Tibial artery (tissue), 4 donors: ENCODE measurements around the gene TRIM65.
"Not testable (repeated sequence)": the region's sequence is repeated elsewhere in the genome, so short reads cannot be mapped to it uniquely, and the experiment has no call there.

Experiments used
- DNase-seq, 2 donors: peaks; one replicate each; pipeline ENCODE4 v3.0.0-alpha.2; 2019
- H3K27ac ChIP-seq, 2 donors: fragments of 200-600 bp; sonication (generic) in 1 of 2; 1 replicate in 1 of 2; 2 replicates in 1 of 2; pipeline ENCODE4 v1.5.1; 2018 to 2019; ENCODE audit warnings: mild to moderate bottlenecking in 1 of 2
- H3K27me3 ChIP-seq, 2 donors: fragments of 200-600 bp; sonication (generic) in 1 of 2; one replicate each; pipeline versions ENCODE4 v1.5.1 to v1.6.0; 2016 to 2019
- H3K36me3 ChIP-seq, 3 donors: fragments of 200-600 bp; sonication (generic) in 2 of 3; one replicate each; pipeline ENCODE4 v1.5.1; 2016 to 2019; ENCODE audit warnings: mild to moderate bottlenecking in 2 of 3
- H3K4me1 ChIP-seq, 4 donors: fragments of 200-600 bp; sonication (generic) in 2 of 4; 1 replicate in 3 of 4; 2 replicates in 1 of 4; pipeline ENCODE4 v1.5.1; 2016 to 2019
- H3K4me3 ChIP-seq, 2 donors: fragments of 200-600 bp; sonication (generic) in 1 of 2; 1 replicate in 1 of 2; 2 replicates in 1 of 2; pipeline ENCODE4 v1.5.1; 2018 to 2019; ENCODE audit warnings: mild to moderate bottlenecking in 2 of 2
- H3K9me3 ChIP-seq, 3 donors: fragments of 200-600 bp; sonication (generic) in 1 of 3; one replicate each; pipeline ENCODE4 v1.5.1; 2016 to 2019
- intact Hi-C: fragments of 100-400 bp; cut with DNase I; formaldehyde crosslinking; loops from one replicate; pipeline ENCODE4 v1.15.0; 2023; ENCODE audit warnings: low total_unique reads
- TF ChIP-seq, protein P1 (sequence below), 2 experiments: fragments of 200-600 bp in 1 of 2; fragments of 450-650 bp in 1 of 2; IDR thresholded peaks; one replicate each; pipeline ENCODE4 v1.5.1; 2017 to 2019; ENCODE audit warnings: antibody characterized with exemption in 2 of 2, mild to moderate bottlenecking in 1 of 2, moderate library complexity in 1 of 2

Gene TRIM65

DNA sequence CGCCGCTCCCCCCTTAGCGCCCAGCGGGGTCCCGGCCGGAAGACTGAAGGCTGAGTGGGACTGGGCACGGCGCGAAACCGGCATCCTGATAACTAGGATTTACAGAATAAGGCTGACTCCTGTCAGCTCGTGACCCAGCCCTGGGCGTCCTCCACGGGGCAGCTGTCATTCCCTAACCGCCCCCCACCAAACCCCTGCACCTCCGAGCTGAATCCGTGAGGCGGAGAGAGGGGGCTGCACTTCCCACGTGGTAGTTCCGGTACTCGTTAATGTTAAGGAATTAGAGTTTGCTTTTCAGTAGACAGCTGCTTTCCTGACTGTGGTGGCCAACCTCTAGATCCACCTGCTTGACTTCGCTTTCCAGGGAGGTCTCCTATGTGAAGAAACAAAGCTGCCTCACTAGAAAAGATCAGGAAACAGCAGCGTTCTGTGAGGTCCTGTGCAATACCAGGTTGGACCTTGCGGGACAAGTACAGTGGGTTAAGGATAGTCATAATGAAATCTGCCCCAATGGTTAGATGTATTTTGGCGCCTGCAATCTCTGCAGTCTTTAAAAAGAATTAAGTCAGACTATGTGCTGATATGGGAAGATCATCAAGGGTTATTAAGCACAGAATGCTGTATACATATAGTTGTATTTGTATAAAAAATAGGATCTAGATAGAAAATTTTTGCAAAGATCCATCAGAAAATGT is 40.5 kb downstream of the TRIM65 start:
- no peaks in the 10 kb centered on the region for H3K9me3 ChIP-seq
- H3K4me1 ChIP-seq, result peaks cover 0 to 40% (median 24%) of the 10 kb centered on the region in 4 donors
- H3K4me3 ChIP-seq, result peak overlapping the region; percentile 60 to 95
- intact Hi-C loops, result no loop called here
- H3K27me3 ChIP-seq, result no peaks in the 10 kb centered on the region
- peak; percentile 65 to 71 for DNase-seq
- TF ChIP-seq, protein P1, sequence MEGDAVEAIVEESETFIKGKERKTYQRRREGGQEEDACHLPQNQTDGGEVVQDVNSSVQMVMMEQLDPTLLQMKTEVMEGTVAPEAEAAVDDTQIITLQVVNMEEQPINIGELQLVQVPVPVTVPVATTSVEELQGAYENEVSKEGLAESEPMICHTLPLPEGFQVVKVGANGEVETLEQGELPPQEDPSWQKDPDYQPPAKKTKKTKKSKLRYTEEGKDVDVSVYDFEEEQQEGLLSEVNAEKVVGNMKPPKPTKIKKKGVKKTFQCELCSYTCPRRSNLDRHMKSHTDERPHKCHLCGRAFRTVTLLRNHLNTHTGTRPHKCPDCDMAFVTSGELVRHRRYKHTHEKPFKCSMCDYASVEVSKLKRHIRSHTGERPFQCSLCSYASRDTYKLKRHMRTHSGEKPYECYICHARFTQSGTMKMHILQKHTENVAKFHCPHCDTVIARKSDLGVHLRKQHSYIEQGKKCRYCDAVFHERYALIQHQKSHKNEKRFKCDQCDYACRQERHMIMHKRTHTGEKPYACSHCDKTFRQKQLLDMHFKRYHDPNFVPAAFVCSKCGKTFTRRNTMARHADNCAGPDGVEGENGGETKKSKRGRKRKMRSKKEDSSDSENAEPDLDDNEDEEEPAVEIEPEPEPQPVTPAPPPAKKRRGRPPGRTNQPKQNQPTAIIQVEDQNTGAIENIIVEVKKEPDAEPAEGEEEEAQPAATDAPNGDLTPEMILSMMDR (IDR thresholded peaks at IDR 0.05), result no peak
- H3K27ac ChIP-seq, result peak overlapping the region; percentile 91 to 100
- peaks cover 5 to 14% (median 11%) of the 10 kb centered on the region in 3 donors for H3K36me3 ChIP-seq

DNA sequence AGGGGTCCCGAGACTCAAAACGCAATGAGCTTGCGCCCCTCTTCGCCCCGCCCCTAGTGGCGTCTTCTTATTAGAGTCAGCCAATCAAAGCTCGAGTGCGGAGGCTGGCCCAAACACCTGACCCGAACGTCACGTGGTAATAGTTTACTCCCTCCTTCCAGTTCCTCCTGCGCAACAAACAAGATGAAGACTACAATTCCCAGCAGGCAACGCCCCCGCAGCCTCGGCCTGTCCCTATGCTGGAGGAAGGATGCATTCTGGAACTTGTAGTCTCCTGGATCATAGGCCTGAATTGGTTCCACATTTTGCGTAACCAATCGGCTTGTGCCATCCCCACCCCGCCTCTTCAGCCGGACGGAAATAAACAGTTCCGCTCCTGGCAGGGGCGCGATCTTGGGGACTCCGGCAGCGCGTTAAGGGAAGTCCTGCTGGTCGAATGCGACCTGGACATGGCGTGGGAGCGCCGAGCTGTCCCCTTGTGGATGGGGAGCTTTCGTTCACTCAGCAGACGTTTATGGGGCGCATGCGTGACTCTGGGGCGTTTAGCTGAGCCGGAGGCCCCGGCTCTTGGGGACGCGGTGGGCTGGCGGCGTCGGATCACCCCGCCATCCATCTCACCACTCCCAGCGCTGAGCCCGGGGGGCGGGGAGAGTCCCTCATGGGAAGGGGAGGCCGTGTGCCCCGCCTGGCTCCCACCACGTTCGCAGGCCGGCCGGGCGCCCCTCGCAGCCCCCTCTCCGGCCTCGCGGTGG is 41.3 kb downstream of the TRIM65 start, which contains the start of gene WBP2:
TSS of gene WBP2 (minus strand) at position 26 of the 752 bp plus-strand sequence. CDS start 38 bp downstream, outside the sequence.
- Histone ChIP-seq H3K36me3 (peaks cover 13 to 21% (median 18%) of the 10 kb centered on the region in 3 donors), H3K4me3 (peak within 1 kb of the TSS; percentile 60 to 95), H3K27ac (peak within 1 kb of the TSS; percentile 91 to 100), H3K27me3 (no peaks in the 10 kb centered on the region), H3K9me3 (no peaks in the 10 kb centered on the region), H3K4me1 (peaks cover 0 to 46% (median 26%) of the 10 kb centered on the region in 4 donors)
- intact Hi-C loops, result no loop called here
- DNase-seq, result peak; percentile 99 to 100
- TF ChIP-seq, protein P1 (IDR thresholded peaks at IDR 0.05), result peak; percentile 46 to 59

- TF ChIP-seq, protein P1 (IDR thresholded peaks at IDR 0.05), result no peak
- H3K36me3 ChIP-seq, result peaks cover 18 to 27% (median 24%) of the 10 kb centered on the region in 3 donors
- peaks cover 0 to 51% (median 26%) of the 10 kb centered on the region in 4 donors for H3K4me1 ChIP-seq
- DNase-seq, result no peak
- H3K27ac ChIP-seq, result peak overlapping the region; percentile 91 to 100
- H3K9me3 ChIP-seq, result no peaks in the 10 kb centered on the region
- intact Hi-C loops, result no loop called here
- H3K4me3 ChIP-seq, result peak overlapping the region; percentile 60 to 95
- no peaks in the 10 kb centered on the region for H3K27me3 ChIP-seq
Observed at GRCh38 chr17:75854881-75855309, 41.9 kb downstream of the TRIM65 start.

DNA sequence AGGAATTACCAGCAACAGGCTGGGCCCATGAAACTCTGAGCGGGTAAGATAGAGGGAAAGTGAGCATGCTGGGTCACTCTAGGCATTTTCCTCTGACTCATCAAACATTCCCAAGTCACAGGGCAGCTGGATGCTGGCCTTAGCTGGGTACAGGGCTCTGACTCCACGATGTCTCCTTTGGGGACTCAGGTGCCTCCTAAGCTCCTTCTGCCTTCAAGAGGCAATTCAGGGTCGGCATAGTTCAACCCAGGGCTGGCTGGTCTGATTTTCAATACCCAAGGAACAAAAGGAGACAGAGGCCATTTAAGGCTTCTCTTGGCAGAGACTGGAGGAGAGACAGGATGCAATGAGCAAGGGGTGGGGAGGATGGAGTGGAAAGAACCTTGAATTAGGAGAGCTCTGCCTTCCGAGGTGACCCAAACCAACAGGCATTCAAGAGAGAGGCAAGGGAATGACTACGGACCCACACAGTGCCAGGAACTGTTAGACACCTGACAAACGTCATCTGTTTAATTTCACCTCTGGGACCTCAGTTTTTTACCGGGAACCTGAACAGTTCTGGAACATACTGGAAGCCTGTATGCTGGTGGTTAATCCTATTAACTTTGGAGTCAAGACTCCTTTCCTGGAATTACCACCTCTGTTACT is 42.5 kb downstream of the TRIM65 start:
- H3K27ac ChIP-seq, result peak overlapping the region; percentile 91 to 100
- H3K36me3 ChIP-seq, result peaks cover 25 to 34% (median 31%) of the 10 kb centered on the region in 3 donors
- H3K4me1 ChIP-seq, result peaks cover 0 to 58% (median 28%) of the 10 kb centered on the region in 4 donors
- no peaks in the 10 kb centered on the region for H3K27me3 ChIP-seq
- peak; percentile 66 to 84 for DNase-seq
- peak overlapping the region; percentile 60 to 95 for H3K4me3 ChIP-seq
- no peaks in the 10 kb centered on the region for H3K9me3 ChIP-seq
- TF ChIP-seq, protein P1 (IDR thresholded peaks at IDR 0.05), result no peak
- intact Hi-C loops, result no loop called here

GRCh38 chr17:75853433-75853832 is 43.3 kb downstream of the TRIM65 start:
- H3K4me3 ChIP-seq, result peak overlapping the region; percentile 60 to 95
- peaks cover 0 to 66% (median 33%) of the 10 kb centered on the region in 4 donors for H3K4me1 ChIP-seq
- intact Hi-C loops, result no loop called here

GRCh38 chr17:75851693-75851991 is 45.1 kb downstream of the TRIM65 start:
- Histone ChIP-seq H3K4me1 (peaks cover 0 to 84% (median 36%) of the 10 kb centered on the region in 4 donors), H3K36me3 (peaks cover 51 to 60% (median 57%) of the 10 kb centered on the region in 3 donors)
- DNase-seq, H3K27ac ChIP-seq, H3K27me3 ChIP-seq, H3K9me3 ChIP-seq, H3K4me3 ChIP-seq, intact Hi-C loops: not testable (repeated sequence)

More at GRCh38 chr17:75853433-75853832, 43.3 kb downstream of the TRIM65 start:
- Histone ChIP-seq H3K27ac (peak overlapping the region; percentile 91 to 100), H3K36me3 (peaks cover 33 to 42% (median 39%) of the 10 kb centered on the region in 3 donors), H3K27me3 (no peaks in the 10 kb centered on the region), H3K9me3 (no peaks in the 10 kb centered on the region)
- TF ChIP-seq, protein P1 (IDR thresholded peaks at IDR 0.05), result no peak
- DNase-seq, result no peak
